HepG2 (cell line): ENCODE data around the gene STOM. TPM values are rescaled to one million over a fixed set of nuclear protein-coding genes. Genes with fewer than 3 reads are reported as not detected.

Experiments
- AGO1 ChIP-seq: fragments of 200-400 bp; formaldehyde crosslinking; IDR thresholded peaks from 2 replicates; pipeline ENCODE4 v1.6.1; 2017; ENCODE audit warnings: mild to moderate bottlenecking, low read depth, low read length, moderate library complexity; ENCODE audit not compliant: poor library complexity, severe bottlenecking
- HNRNPLL ChIP-seq: fragments of 200-400 bp; formaldehyde crosslinking; IDR thresholded peaks from 2 replicates; pipeline ENCODE4 v1.6.1; 2017; ENCODE audit warnings: mild to moderate bottlenecking, low read depth, low read length; ENCODE audit not compliant: poor library complexity, severe bottlenecking
- NFYC ChIP-seq: IDR thresholded peaks from 2 replicates; pipeline ENCODE4 v1.6.1; 2016; ENCODE audit warnings: missing genetic modification reagents, missing compliant biosample characterization
- PHF8 ChIP-seq: sonication (generic); formaldehyde crosslinking; IDR thresholded peaks from 2 replicates; pipeline ENCODE4 v1.5.0; 2020; ENCODE audit warnings: missing genetic modification reagents
- RCOR2 ChIP-seq: IDR thresholded peaks from 2 replicates; pipeline ENCODE4 v1.6.1; 2016; ENCODE audit warnings: missing biosample characterization, missing genetic modification reagents
- ZBTB21 ChIP-seq: sonication (generic); formaldehyde crosslinking; IDR thresholded peaks from 2 replicates; pipeline ENCODE4 v1.4.0; 2020; ENCODE audit warnings: missing genetic modification reagents
- ZKSCAN8 ChIP-seq: IDR thresholded peaks from 2 replicates; pipeline ENCODE4 v1.6.1; 2016; ENCODE audit warnings: borderline replicate concordance, missing genetic modification reagents, missing compliant biosample characterization
- ZNF788 ChIP-seq: sonication (generic); formaldehyde crosslinking; IDR thresholded peaks from 2 replicates; pipeline ENCODE4 v1.5.0; 2020; ENCODE audit warnings: mild to moderate bottlenecking, missing genetic modification reagents, borderline replicate concordance
- polyA plus RNA-seq, 8 experiments: library from polyadenylated mRNA; depleted of rRNA in 3 of 8; stranded (reverse) in 7 of 8; unstranded in 1 of 8; fragments of >200 nt; fragmentation: Illumina TruSeq in 4 of 8; extraction: Trizol in 4 of 8; gene quantifications; 2 replicates each; pipeline versions ENCODE4 v1.2.1 to v1.2.3, GENCODE V29; 2011 to 2016; ENCODE audit warnings: low read depth in 4 of 8, missing spikeins in 1 of 8, mixed read lengths in 1 of 8; ENCODE audit not compliant: insufficient read depth in 1 of 8
- total RNA-seq, 5 experiments: library from RNA; depleted of rRNA; stranded (reverse); fragments of >200 nt; fragmentation: Illumina TruSeq; extraction: Trizol; gene quantifications; 2 replicates each; pipeline ENCODE4 v1.2.3, GENCODE V29; 2016; ENCODE audit warnings: low read depth in 1 of 5
- TF ChIP-seq, protein P1 (sequence below): sonication (generic); formaldehyde crosslinking; IDR thresholded peaks from 2 replicates; pipeline ENCODE4 v1.5.1; 2020; ENCODE audit warnings: mild to moderate bottlenecking, missing genetic modification reagents
- TF ChIP-seq, protein P2 (sequence below): sonication (generic); formaldehyde crosslinking; conservative IDR thresholded peaks from 2 replicates; pipeline ENCODE4 v1.8.1; 2023; ENCODE audit warnings: missing genetic modification reagents
- TF ChIP-seq, protein P3 (sequence below): sonication (generic); formaldehyde crosslinking; IDR thresholded peaks from 2 replicates; pipeline ENCODE4 v1.5.1; 2020; ENCODE audit warnings: mild to moderate bottlenecking, moderate library complexity, missing genetic modification reagents
- TF ChIP-seq, protein P4 (sequence below): IDR thresholded peaks from 2 replicates; pipeline ENCODE4 v1.6.1; 2016; ENCODE audit warnings: low read depth, control low read depth
- TF ChIP-seq, protein P5 (sequence below): sonication (generic); formaldehyde crosslinking; IDR thresholded peaks from 2 replicates; pipeline ENCODE4 v1.9.0; 2022; ENCODE audit warnings: low read depth, missing genetic modification reagents
- TF ChIP-seq, protein P6 (sequence below): sonication (generic); formaldehyde crosslinking; IDR thresholded peaks from 2 replicates; pipeline ENCODE4 v1.4.0; 2020; ENCODE audit warnings: missing genetic modification reagents
- TF ChIP-seq, protein P7 (sequence below): sonication (generic); formaldehyde crosslinking; IDR thresholded peaks from 2 replicates; pipeline ENCODE4 v1.8.0; 2022; ENCODE audit warnings: mild to moderate bottlenecking, missing genetic modification reagents

The STOM gene
- total and polyA plus RNA-seq, 2 of the 13 experiments (the other 11 are each of a cell fraction or from before 2014, with no cell fraction given), result 43.6 to 165 TPM

DNA sequence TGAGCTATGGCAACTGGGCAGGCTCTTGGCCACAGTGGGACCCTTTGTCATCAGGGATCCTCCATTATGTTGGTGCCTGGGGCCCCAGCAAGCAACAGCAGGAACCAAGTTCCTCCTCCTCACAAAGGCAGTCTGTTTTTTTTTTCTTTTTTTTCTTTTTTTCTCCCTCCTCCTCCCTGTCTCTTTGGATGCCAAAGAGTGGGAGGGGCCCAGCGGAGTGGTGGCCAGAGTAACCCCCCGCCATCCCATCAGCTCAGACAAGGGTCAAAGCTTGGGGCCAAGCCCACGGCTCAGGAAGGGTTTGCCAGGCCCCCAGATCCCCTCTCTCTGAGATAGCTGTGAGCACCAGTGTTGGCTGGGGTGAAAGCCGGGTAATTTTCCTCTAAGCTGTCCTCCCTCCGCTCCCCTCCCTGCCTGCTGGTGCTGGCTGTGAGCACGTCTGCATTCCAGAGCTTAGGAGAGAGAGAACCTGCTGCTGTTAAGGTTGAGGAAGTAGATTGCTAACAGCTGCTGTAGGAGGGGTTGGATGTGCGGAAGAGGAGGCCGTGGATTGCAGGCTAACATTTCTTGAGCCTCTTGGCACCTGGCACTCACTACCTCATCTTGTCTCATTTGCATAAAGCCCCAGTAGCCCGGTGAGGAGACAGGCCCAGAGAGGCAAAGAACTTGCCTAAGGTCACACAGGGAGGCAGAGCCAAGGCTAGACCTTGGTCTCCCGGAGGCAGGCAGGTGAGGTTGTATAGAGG is 80.9 kb downstream of the STOM start (continued):
- TF ChIP-seq, protein P1, sequence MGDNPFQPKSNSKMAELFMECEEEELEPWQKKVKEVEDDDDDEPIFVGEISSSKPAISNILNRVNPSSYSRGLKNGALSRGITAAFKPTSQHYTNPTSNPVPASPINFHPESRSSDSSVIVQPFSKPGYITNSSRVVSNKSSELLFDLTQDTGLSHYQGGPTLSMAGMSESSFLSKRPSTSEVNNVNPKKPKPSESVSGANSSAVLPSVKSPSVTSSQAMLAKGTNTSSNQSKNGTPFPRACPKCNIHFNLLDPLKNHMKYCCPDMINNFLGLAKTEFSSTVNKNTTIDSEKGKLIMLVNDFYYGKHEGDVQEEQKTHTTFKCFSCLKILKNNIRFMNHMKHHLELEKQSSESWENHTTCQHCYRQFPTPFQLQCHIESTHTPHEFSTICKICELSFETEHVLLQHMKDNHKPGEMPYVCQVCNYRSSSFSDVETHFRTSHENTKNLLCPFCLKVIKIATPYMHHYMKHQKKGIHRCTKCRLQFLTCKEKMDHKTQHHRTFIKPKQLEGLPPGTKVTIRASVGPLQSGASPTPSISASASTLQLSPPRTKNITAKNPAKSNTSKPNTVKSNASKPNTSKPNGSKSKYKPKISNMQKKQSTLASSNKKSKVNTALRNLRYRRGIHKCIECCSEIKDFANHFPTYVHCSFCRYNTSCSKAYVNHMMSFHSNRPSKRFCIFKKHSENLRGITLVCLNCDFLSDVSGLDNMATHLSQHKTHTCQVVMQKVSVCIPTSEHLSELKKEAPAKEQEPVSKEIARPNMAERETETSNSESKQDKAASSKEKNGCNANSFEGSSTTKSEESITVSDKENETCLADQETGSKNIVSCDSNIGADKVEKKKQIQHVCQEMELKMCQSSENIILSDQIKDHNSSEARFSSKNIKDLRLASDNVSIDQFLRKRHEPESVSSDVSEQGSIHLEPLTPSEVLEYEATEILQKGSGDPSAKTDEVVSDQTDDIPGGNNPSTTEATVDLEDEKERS, result no peak
- peak; percentile 46; the same call in 1 of the 2 replicates for TF ChIP-seq PHF8 (CRISPR knock-in tag)
- TF ChIP-seq ZNF788 (CRISPR knock-in tag), result peak; percentile 17; the same call in 1 of the 2 replicates
- TF ChIP-seq, protein P2, sequence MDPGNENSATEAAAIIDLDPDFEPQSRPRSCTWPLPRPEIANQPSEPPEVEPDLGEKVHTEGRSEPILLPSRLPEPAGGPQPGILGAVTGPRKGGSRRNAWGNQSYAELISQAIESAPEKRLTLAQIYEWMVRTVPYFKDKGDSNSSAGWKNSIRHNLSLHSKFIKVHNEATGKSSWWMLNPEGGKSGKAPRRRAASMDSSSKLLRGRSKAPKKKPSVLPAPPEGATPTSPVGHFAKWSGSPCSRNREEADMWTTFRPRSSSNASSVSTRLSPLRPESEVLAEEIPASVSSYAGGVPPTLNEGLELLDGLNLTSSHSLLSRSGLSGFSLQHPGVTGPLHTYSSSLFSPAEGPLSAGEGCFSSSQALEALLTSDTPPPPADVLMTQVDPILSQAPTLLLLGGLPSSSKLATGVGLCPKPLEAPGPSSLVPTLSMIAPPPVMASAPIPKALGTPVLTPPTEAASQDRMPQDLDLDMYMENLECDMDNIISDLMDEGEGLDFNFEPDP, result no peak
- TF ChIP-seq, protein P3, sequence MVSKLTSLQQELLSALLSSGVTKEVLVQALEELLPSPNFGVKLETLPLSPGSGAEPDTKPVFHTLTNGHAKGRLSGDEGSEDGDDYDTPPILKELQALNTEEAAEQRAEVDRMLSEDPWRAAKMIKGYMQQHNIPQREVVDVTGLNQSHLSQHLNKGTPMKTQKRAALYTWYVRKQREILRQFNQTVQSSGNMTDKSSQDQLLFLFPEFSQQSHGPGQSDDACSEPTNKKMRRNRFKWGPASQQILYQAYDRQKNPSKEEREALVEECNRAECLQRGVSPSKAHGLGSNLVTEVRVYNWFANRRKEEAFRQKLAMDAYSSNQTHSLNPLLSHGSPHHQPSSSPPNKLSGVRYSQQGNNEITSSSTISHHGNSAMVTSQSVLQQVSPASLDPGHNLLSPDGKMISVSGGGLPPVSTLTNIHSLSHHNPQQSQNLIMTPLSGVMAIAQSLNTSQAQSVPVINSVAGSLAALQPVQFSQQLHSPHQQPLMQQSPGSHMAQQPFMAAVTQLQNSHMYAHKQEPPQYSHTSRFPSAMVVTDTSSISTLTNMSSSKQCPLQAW (CRISPR knock-in tag), result peak; percentile 42; the same call in 1 of the 2 replicates
- TF ChIP-seq RCOR2 (CRISPR knock-in tag), result peak; percentile 69
- TF ChIP-seq ZBTB21 (CRISPR knock-in tag), result no peak
- TF ChIP-seq NFYC (CRISPR knock-in tag), result no peak
- TF ChIP-seq, protein P4, sequence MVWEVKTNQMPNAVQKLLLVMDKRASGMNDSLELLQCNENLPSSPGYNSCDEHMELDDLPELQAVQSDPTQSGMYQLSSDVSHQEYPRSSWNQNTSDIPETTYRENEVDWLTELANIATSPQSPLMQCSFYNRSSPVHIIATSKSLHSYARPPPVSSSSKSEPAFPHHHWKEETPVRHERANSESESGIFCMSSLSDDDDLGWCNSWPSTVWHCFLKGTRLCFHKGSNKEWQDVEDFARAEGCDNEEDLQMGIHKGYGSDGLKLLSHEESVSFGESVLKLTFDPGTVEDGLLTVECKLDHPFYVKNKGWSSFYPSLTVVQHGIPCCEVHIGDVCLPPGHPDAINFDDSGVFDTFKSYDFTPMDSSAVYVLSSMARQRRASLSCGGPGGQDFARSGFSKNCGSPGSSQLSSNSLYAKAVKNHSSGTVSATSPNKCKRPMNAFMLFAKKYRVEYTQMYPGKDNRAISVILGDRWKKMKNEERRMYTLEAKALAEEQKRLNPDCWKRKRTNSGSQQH (CRISPR knock-in tag), result no peak
- no peak for TF ChIP-seq ZKSCAN8 (CRISPR knock-in tag)
- TF ChIP-seq AGO1, result no peak
- TF ChIP-seq, protein P5, sequence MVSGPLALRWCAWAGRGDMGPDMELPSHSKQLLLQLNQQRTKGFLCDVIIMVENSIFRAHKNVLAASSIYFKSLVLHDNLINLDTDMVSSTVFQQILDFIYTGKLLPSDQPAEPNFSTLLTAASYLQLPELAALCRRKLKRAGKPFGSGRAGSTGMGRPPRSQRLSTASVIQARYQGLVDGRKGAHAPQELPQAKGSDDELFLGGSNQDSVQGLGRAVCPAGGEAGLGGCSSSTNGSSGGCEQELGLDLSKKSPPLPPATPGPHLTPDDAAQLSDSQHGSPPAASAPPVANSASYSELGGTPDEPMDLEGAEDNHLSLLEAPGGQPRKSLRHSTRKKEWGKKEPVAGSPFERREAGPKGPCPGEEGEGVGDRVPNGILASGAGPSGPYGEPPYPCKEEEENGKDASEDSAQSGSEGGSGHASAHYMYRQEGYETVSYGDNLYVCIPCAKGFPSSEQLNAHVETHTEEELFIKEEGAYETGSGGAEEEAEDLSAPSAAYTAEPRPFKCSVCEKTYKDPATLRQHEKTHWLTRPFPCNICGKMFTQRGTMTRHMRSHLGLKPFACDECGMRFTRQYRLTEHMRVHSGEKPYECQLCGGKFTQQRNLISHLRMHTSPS (CRISPR knock-in tag), result no peak
- TF ChIP-seq HNRNPLL, result no peak
- TF ChIP-seq, protein P6, sequence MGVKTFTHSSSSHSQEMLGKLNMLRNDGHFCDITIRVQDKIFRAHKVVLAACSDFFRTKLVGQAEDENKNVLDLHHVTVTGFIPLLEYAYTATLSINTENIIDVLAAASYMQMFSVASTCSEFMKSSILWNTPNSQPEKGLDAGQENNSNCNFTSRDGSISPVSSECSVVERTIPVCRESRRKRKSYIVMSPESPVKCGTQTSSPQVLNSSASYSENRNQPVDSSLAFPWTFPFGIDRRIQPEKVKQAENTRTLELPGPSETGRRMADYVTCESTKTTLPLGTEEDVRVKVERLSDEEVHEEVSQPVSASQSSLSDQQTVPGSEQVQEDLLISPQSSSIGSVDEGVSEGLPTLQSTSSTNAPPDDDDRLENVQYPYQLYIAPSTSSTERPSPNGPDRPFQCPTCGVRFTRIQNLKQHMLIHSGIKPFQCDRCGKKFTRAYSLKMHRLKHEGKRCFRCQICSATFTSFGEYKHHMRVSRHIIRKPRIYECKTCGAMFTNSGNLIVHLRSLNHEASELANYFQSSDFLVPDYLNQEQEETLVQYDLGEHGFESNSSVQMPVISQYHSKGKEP (CRISPR knock-in tag), result no peak
- TF ChIP-seq, protein P7, sequence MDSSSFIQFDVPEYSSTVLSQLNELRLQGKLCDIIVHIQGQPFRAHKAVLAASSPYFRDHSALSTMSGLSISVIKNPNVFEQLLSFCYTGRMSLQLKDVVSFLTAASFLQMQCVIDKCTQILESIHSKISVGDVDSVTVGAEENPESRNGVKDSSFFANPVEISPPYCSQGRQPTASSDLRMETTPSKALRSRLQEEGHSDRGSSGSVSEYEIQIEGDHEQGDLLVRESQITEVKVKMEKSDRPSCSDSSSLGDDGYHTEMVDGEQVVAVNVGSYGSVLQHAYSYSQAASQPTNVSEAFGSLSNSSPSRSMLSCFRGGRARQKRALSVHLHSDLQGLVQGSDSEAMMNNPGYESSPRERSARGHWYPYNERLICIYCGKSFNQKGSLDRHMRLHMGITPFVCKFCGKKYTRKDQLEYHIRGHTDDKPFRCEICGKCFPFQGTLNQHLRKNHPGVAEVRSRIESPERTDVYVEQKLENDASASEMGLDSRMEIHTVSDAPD (CRISPR knock-in tag), result no peak; the same call in 1 of the 2 replicates
